OCI-LY3 (cell line): ENCODE measurements around the gene PHF13.

Experiments
- H2AFZ ChIP-seq: fragments of 200-600, 300-600 bp; shearing (Covaris generic); 2 replicates; pipeline ENCODE4 v1.6.0; 2014; ENCODE audit warnings: antibody characterized with exemption, low read depth, low read length
- H3K27ac ChIP-seq: fragments of 200-600, 300-600 bp; sonication (generic); 2 replicates; pipeline ENCODE4 v1.5.1; 2014; ENCODE audit warnings: mild to moderate bottlenecking, low read length, moderate library complexity, mixed read lengths
- H3K27me3 ChIP-seq: fragments of 200-600, 300-600 bp; sonication (generic); 2 replicates; pipeline ENCODE4 v1.6.1; 2014; ENCODE audit warnings: low read depth, low read length, mixed read lengths
- H3K36me3 ChIP-seq: fragments of 200-600, 300-600 bp; sonication (generic); replicated peaks from 2 replicates; pipeline ENCODE3; 2014; ENCODE audit warnings: low read depth, low read length, mixed read lengths
- H3K4me1 ChIP-seq: fragments of 300-600, 200-600 bp; sonication (generic); 2 replicates; pipeline ENCODE4 v1.6.1; 2014; ENCODE audit warnings: low read length, mixed read lengths
- H3K4me2 ChIP-seq: fragments of 200-600, 300-600 bp; sonication (generic); 2 replicates; pipeline ENCODE4 v1.6.1; 2014; ENCODE audit warnings: low read length, mixed read lengths
- H3K4me3 ChIP-seq: fragments of 300-600, 200-600 bp; sonication (generic); 2 replicates; pipeline ENCODE4 v1.5.1; 2014; ENCODE audit warnings: antibody characterized with exemption, mild to moderate bottlenecking, low read length, moderate library complexity
- H3K79me2 ChIP-seq: fragments of 300-600, 200-600 bp; shearing (Covaris generic); 2 replicates; pipeline ENCODE4 v1.6.1; 2014; ENCODE audit warnings: mild to moderate bottlenecking, low read length, mixed read lengths
- H3K9ac ChIP-seq: fragments of 300-600, 200-600 bp; shearing (Covaris generic); 2 replicates; pipeline ENCODE4 v1.6.0; 2014; ENCODE audit warnings: mild to moderate bottlenecking, low read length, moderate library complexity
- H3K9me3 ChIP-seq: fragments of 200-600, 300-600 bp; shearing (Covaris generic); 2 replicates; pipeline ENCODE4 v1.6.1; 2014; ENCODE audit warnings: low read length, mixed read lengths; ENCODE audit not compliant: insufficient read depth
- H4K20me1 ChIP-seq: fragments of 200-600, 300-600 bp; sonication (generic); 2 replicates; pipeline ENCODE4 v1.6.1; 2016; ENCODE audit warnings: low read length, mixed read lengths; ENCODE audit not compliant: insufficient read depth
- EZH2phosphoT487 ChIP-seq: fragments of 200-600 bp; shearing (Covaris generic); IDR thresholded peaks from 2 replicates; pipeline ENCODE4 v1.6.1; 2018; ENCODE audit warnings: antibody characterized with exemption, mixed run types, low read depth
- TF ChIP-seq, protein P1 (sequence below): fragments of 200-600, 300-600 bp; sonication (generic); IDR thresholded peaks from 2 replicates; pipeline ENCODE4 v1.5.1; 2014; ENCODE audit warnings: antibody characterized with exemption, low read length, low read depth

PHF13 gene

DNA sequence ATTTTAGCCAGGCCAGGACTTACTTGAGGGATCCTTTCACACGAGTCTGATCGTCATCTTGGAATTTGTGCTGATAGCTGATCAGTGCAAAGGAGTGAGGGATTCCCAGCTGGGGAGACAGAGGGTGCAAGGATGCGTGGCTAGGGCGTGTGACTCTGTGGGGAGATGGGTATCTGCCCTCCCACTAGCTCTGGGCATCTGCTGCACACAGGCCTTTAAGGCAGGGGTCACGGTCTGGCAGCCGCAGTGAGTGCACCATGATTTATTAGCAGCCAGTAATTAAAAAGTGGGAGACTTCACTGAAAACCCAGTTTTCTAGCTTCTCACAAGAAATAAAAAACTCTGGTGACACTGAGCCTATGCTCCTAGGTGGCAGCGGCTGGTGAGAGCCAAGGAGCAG is 31.5 kb downstream of the PHF13 start:
- H3K4me1 ChIP-seq = no peaks in the 10 kb centered on the region
- TF ChIP-seq, protein P1, sequence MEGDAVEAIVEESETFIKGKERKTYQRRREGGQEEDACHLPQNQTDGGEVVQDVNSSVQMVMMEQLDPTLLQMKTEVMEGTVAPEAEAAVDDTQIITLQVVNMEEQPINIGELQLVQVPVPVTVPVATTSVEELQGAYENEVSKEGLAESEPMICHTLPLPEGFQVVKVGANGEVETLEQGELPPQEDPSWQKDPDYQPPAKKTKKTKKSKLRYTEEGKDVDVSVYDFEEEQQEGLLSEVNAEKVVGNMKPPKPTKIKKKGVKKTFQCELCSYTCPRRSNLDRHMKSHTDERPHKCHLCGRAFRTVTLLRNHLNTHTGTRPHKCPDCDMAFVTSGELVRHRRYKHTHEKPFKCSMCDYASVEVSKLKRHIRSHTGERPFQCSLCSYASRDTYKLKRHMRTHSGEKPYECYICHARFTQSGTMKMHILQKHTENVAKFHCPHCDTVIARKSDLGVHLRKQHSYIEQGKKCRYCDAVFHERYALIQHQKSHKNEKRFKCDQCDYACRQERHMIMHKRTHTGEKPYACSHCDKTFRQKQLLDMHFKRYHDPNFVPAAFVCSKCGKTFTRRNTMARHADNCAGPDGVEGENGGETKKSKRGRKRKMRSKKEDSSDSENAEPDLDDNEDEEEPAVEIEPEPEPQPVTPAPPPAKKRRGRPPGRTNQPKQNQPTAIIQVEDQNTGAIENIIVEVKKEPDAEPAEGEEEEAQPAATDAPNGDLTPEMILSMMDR = no peak
- TF ChIP-seq EZH2phosphoT487 = no peak
- no peak overlapping the region for H2AFZ ChIP-seq
- H3K27me3 ChIP-seq = no peaks in the 10 kb centered on the region
- H3K27ac ChIP-seq = no peak overlapping the region
- H4K20me1 ChIP-seq = no peaks in the 10 kb centered on the region
- no peaks in the 10 kb centered on the region for H3K79me2 ChIP-seq
- H3K9me3 ChIP-seq = no peaks in the 10 kb centered on the region
- H3K4me2 ChIP-seq = no peak overlapping the region
- peaks cover 2% of the 10 kb centered on the region for H3K36me3 ChIP-seq
- no peak overlapping the region for H3K4me3 ChIP-seq
- H3K9ac ChIP-seq = no peak overlapping the region

DNA sequence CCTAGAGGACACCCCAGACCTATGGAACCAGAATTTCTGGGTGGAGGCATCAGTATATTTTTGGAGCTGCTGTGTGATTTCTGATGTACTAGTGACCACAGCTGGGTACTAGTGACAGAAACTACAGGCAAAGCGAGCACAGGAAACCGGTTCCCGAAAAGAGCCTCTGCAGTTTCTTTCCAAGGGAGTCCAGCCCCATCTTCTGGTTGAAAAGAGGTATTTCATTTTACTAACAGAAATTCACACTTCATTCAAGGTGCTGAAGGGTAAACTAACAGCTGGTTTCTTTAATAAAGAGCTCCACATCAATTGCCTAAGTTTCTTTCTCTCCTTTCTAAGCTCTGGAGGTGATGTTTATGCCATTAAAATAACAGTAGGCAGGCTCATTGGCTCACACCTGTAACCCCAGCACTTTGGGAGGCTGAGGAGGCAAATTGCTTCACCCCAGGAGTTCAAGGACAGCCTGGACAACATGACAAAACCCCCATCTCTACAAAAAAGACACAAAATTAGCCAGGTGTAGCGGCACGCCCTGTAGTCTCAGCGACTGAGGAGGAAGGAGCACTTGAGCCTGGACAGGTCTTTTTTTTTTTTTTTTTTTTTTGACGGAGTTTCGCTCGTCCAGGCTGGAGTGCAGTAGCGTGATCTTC is 33.1 kb downstream of the PHF13 start:
- H4K20me1 ChIP-seq = no peaks in the 10 kb centered on the region
- TF ChIP-seq, protein P1 = peak; percentile 53
- TF ChIP-seq EZH2phosphoT487 = no peak
- H3K9me3 ChIP-seq = no peaks in the 10 kb centered on the region
- no peaks in the 10 kb centered on the region for H3K4me1 ChIP-seq
- H3K27ac ChIP-seq = no peak overlapping the region
- H3K27me3 ChIP-seq = no peaks in the 10 kb centered on the region
- no peaks in the 10 kb centered on the region for H3K79me2 ChIP-seq
- no peak overlapping the region for H3K4me3 ChIP-seq
- H2AFZ ChIP-seq = no peak overlapping the region
- no peaks in the 10 kb centered on the region for H3K36me3 ChIP-seq
- no peak overlapping the region for H3K4me2 ChIP-seq
- H3K9ac ChIP-seq = no peak overlapping the region

DNA sequence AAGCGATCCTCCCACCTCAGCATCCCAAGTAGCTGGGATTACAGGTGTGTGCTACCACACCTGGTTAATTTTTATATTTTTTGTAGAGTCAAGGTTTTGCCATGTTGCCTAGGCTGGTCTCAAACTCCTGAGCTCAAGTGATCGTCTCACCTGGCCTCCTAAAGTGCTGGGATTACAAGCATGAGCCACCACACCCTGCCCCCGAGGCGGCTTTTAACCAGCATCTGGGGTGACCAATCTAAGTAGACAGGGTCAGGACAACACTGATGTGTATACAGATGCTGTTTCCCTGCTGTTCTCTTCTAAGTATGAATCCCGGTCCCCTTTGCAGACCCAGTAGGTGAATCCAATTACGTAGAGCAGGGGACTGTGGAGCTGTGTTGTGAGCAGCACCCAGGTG is 35.0 kb downstream of the PHF13 start:
- Histone ChIP-seq H3K4me2 (no peak overlapping the region), H3K9me3 (no peaks in the 10 kb centered on the region), H3K27me3 (no peaks in the 10 kb centered on the region), H3K79me2 (no peaks in the 10 kb centered on the region), H2AFZ (no peak overlapping the region), H3K9ac (no peak overlapping the region), H3K36me3 (peaks cover 7% of the 10 kb centered on the region), H3K4me1 (no peaks in the 10 kb centered on the region), H3K4me3 (no peak overlapping the region), H3K27ac (no peak overlapping the region), H4K20me1 (no peaks in the 10 kb centered on the region)
- TF ChIP-seq, protein P1 = no peak
- TF ChIP-seq EZH2phosphoT487 = no peak

DNA sequence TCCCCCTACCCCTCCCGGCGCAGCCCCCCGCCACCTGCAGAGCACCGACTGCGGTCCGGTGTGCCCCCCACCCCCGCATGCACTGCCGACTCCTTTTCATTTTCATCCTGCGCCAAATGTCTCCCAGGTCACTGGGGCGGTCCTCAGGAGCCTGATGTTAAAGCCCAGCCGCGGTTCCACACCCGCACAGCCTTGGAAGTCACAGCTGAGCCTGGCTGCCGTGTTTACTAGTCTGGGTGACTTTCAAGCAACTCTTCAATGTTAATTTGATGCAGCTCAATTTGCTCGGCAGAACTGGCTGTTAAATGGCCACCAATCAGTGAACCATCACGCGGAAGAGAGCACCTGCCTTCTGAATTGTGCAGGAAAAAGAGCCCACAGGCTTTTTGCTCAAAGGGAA is 38.4 kb downstream of the PHF13 start:
- Histone ChIP-seq H3K36me3 (peaks cover 7% of the 10 kb centered on the region), H3K79me2 (no peaks in the 10 kb centered on the region), H3K4me1 (no peaks in the 10 kb centered on the region)

More for the DNA sequence above, 38.4 kb downstream of the PHF13 start:
- Histone ChIP-seq H3K4me3 (no peak overlapping the region), H3K27ac (no peak overlapping the region), H3K27me3 (no peaks in the 10 kb centered on the region), H3K4me2 (no peak overlapping the region), H4K20me1 (no peaks in the 10 kb centered on the region), H3K9ac (no peak overlapping the region), H3K9me3 (no peaks in the 10 kb centered on the region), H2AFZ (no peak overlapping the region)
- TF ChIP-seq, protein P1 = no peak
- no peak for TF ChIP-seq EZH2phosphoT487
